NCI-H2081 (cell line): Measurements from ENCODE around the gene CRB2.

ENCODE experiments used
- DNase-seq, 2 experiments: peaks; one replicate each; lab custom pipeline; 2025; lab: John Stamatoyannopoulos, UW

Gene CRB2

GRCh38 chr9:123364241-123364824, 8.3 kb downstream of the CRB2 start:
- DNase-seq, result no peak

GRCh38 chr9:123365287-123365880, 9.4 kb downstream of the CRB2 start:
- no peak for DNase-seq

GRCh38 chr9:123365881-123366528, 10.0 kb downstream of the CRB2 start:
- no peak for DNase-seq

GRCh38 chr9:123368023-123368422, 12.0 kb downstream of the CRB2 start:
- no peak for DNase-seq

GRCh38 chr9:123368536-123369153, 12.6 kb downstream of the CRB2 start:
- DNase-seq, result no peak

GRCh38 chr9:123369296-123369695, 13.3 kb downstream of the CRB2 start:
- DNase-seq, result no peak

GRCh38 chr9:123370108-123370507, 14.1 kb downstream of the CRB2 start:
- DNase-seq, result no peak

- no peak for DNase-seq
Observed at GRCh38 chr9:123370526-123371227, 14.7 kb downstream of the CRB2 start.

GRCh38 chr9:123371228-123371584, 15.2 kb downstream of the CRB2 start:
- DNase-seq, result no peak

- no peak for DNase-seq
Observed at GRCh38 chr9:123371805-123372590, 16.0 kb downstream of the CRB2 start.

GRCh38 chr9:123372766-123373446, 16.9 kb downstream of the CRB2 start:
- DNase-seq, result no peak

GRCh38 chr9:123373447-123373923, 17.5 kb downstream of the CRB2 start:
- no peak for DNase-seq

- DNase-seq, result no peak
Observed at GRCh38 chr9:123373946-123374345, 17.9 kb downstream of the CRB2 start.

- no peak for DNase-seq
Observed at GRCh38 chr9:123375469-123376132, 19.6 kb downstream of the CRB2 start.

- no peak for DNase-seq
Observed at GRCh38 chr9:123376218-123377071, 20.4 kb downstream of the CRB2 start.

GRCh38 chr9:123377211-123377971, 21.4 kb downstream of the CRB2 start:
- DNase-seq, result no peak

- DNase-seq, result no peak
Observed at GRCh38 chr9:123378025-123378424, 22.0 kb downstream of the CRB2 start.

GRCh38 chr9:123378956-123379660, 23.1 kb downstream of the CRB2 start:
- no peak for DNase-seq
